ENCODE results near the gene C6orf89.
A peak's percentile ranks its signal among the peaks of the same experiment; 100 is the strongest.

The C6orf89 gene

DNA sequence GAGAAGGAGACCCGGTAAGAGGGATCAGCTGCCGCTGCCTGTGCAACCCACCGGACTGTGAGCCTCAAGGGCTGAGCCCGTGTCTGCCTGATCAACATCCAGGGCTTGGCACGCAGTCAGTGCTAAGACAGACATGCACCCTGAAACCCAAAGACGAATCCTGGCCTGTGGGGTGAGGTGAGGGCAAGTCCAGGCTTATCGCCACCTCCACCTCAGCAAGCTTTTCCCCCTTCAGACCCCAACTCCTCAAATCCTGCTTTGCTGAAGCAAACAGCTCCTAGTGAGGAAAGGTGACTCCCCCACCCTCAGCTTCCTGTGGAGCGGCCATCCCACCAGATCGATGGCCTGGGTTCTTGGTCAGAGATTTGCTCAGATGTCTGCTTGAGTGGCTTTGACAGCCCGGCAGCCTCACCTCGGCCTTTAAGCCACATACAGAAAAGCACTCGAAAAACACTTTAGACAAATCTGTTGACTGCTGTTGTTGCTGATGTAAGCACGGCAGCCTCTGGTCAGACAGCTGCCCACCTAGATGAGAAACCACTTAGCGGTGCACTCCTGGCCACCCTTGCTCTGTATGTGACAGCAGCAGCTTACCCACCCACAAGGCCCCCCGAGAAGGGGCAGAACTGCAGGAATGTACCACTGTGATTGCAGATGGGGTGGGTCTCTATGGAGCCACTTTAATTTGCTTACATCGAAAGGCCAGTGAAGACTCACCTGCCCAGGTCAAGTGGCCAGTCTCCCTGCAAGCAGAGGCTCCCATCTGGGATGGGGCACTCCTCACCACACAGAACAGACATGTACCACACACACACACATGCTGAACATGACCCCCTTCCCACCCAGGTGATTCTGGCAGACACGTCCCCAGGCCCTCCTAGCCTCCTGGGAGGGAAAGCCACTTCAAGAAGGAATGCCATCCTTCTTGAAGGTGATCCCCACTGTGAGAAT is 85.4 kb downstream of the C6orf89 start:
- H3K4me3 Mint-ChIP-seq, result no peak overlapping the region
- no peaks in the 10 kb centered on the region for H3K4me1 Mint-ChIP-seq
- no peaks in the 10 kb centered on the region for H3K9me3 Mint-ChIP-seq
- no peaks in the 10 kb centered on the region for H3K27me3 Mint-ChIP-seq
- H3K27ac Mint-ChIP-seq, result peak overlapping the region; percentile 46 to 95
- DNase-seq, result no peak
- no peak for ATAC-seq

- no peak for ATAC-seq
- Mint-ChIP-seq H3K4me1 (no peaks in the 10 kb centered on the region), H3K9me3 (no peaks in the 10 kb centered on the region), H3K27ac (peak overlapping the region in 1 of 2 donors; percentile 95), H3K27me3 (no peaks in the 10 kb centered on the region), H3K4me3 (no peak overlapping the region)
- no peak for DNase-seq
Observed at GRCh38 chr6:36971921-36972673, 86.3 kb downstream of the C6orf89 start.

DNA sequence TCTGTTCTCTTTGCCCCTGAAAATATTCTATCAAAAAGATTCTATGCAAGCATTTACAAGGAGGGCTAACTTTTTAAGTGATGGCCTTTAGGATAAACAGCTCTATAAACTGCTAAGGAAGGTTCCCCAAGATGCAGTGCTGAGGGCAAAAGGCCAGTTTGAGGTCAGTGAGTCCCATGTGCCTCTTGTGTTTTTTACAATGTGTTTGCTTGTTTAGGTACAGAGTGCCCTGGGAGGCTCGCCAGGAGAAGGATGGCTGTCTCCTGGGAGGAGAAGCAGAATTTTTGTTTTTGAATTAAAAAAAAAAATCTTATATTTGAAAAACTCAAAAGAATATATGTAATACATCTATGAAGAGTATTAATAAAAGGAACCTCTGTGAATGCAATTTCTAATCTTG is 87.4 kb downstream of the C6orf89 start:
- ATAC-seq (no peak), DNase-seq (no peak)
- no peaks in the 10 kb centered on the region for H3K27me3 Mint-ChIP-seq
- H3K4me1 Mint-ChIP-seq, result no peaks in the 10 kb centered on the region
- peak overlapping the region in 1 of 2 donors; percentile 85 for H3K27ac Mint-ChIP-seq
- H3K4me3 Mint-ChIP-seq, result no peak overlapping the region
- H3K9me3 Mint-ChIP-seq, result no peaks in the 10 kb centered on the region

GRCh38 chr6:36973647-36974046 is 87.9 kb downstream of the C6orf89 start:
- no peaks in the 10 kb centered on the region for H3K4me1 Mint-ChIP-seq
- H3K4me3 Mint-ChIP-seq, result no peak overlapping the region
- H3K27me3 Mint-ChIP-seq, result no peaks in the 10 kb centered on the region
- H3K27ac Mint-ChIP-seq, result peak overlapping the region in 1 of 2 donors; percentile 85
- DNase-seq (no peak), ATAC-seq (no peak)
- H3K9me3 Mint-ChIP-seq, result no peaks in the 10 kb centered on the region

DNA sequence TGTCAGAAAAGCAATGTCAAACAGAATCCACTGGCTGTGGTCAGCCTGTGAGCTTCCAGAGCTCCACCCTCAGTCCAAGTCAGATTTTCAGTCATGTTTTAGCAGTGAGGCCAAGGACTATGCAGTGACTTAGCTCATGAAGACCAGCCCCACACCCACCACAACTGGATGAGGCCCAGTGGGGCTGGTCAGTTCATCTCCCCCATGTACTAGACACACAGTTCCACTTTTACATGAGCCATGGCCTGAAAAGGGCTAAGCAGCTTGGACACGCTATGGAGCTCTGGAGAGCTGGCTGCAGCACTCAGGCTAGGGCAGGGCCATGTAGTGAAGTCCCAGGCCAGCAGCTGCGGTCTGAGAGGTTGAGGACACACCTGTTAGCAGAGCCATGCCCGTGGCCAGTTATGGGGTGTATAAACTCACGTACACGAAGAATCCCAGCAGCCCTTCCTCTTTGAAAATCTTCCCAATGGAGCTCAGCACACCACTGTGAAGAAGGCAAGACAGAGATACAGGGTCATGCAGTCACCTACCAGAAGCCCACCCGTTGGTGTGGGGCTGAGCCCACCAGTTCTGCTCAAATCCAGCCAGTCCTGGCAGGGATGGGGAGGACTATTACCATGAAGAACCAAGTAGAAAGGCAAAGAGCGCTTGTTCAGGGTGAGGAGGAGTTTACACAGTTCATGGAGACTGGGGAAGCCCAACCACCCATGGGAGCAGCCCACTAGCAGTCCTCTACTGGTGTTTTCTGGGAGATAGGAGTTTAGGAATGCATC is 89.7 kb downstream of the C6orf89 start:
- DNase-seq (no peak), ATAC-seq (no peak)
- no peaks in the 10 kb centered on the region for H3K9me3 Mint-ChIP-seq
- peaks cover 9% of the 10 kb centered on the region for H3K4me1 Mint-ChIP-seq
- H3K27me3 Mint-ChIP-seq, result no peaks in the 10 kb centered on the region
- H3K4me3 Mint-ChIP-seq, result no peak overlapping the region
- H3K27ac Mint-ChIP-seq, result peak overlapping the region in 1 of 2 donors; percentile 27

DNA sequence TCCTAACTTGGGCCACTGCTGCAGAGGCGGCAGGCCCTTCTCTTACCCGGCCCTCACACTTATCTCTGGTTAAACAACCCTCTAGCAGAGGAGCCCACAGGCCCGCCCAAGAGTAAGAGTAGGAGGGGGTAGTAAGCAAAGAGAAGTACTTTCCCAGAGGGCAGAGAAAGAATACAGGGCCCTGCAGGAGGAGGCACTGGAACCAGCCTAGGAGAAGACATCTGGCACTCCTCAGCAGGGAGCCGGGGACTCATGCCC is 90.2 kb downstream of the C6orf89 start:
- Mint-ChIP-seq H3K4me1 (peaks cover 14% of the 10 kb centered on the region), H3K9me3 (no peaks in the 10 kb centered on the region), H3K4me3 (no peak overlapping the region), H3K27me3 (no peaks in the 10 kb centered on the region), H3K27ac (peak overlapping the region in 1 of 2 donors; percentile 27)
- DNase-seq, result no peak
- ATAC-seq, result no peak

- Mint-ChIP-seq H3K9me3 (no peaks in the 10 kb centered on the region), H3K4me1 (peaks cover 20% of the 10 kb centered on the region), H3K4me3 (no peak overlapping the region), H3K27ac (peak overlapping the region in 1 of 2 donors; percentile 27), H3K27me3 (no peaks in the 10 kb centered on the region)
- ATAC-seq (no peak), DNase-seq (no peak)
Observed at GRCh38 chr6:36976509-36976908, 90.8 kb downstream of the C6orf89 start.

GRCh38 chr6:36976931-36977330 is 91.2 kb downstream of the C6orf89 start:
- Mint-ChIP-seq H3K4me1 (peaks cover 24% of the 10 kb centered on the region), H3K9me3 (no peaks in the 10 kb centered on the region), H3K4me3 (no peak overlapping the region), H3K27me3 (no peaks in the 10 kb centered on the region), H3K27ac (no peak overlapping the region)
- ATAC-seq (no peak), DNase-seq (no peak)

- Mint-ChIP-seq H3K4me3 (no peak overlapping the region), H3K27me3 (no peaks in the 10 kb centered on the region), H3K9me3 (no peaks in the 10 kb centered on the region), H3K27ac (peak overlapping the region in 1 of 2 donors; percentile 45), H3K4me1 (peaks cover 30% of the 10 kb centered on the region)
- DNase-seq (no peak), ATAC-seq (peak; percentile 27)
Observed at GRCh38 chr6:36977470-36977941, 91.8 kb downstream of the C6orf89 start.
